ENCODE measurements around the gene PRM1.

DNA sequence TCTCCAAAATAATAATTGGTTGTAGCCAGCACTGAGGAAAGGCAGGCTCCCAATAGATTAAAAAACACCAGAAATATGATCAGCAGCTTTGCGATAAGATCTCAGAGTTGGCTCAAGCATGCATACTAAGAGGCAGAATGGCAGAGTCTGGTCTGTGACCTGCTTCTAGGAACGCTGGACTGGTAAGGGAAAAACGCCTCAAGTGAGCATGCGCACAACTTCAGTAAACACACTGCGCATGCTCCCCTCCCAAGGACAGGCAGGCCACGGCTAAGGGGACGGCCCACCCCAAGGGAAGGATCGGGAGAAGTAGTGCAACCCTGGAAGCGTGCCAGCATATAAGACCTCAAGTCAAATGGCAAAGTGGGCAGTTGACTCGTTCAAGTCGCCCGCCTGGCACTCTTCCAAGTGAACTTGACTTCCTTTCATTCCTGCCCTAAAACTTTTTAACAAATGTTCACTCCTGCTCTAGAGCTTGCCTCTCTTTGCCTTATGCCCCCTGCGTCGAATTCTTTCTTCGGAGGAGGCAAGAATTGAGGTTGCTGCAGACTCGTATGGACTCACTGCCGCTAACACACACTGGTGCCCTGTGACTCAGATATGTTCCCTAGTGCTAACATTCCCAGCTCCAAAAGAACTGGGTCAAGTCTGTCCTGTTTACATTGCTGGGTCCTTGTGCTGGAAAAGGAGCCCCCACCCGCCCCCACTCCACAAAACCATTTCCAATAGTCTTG lies 22.4 kb upstream of the PRM1 start:
- TF ChIP-seq CTCF (IDR thresholded peaks at IDR 0.05; ENCODE audit: control extremely low read depth in 1 of 3, insufficient read depth in 1 of 3, low read depth in 1 of 3, low read length in 3 of 3) = no peak
- no peak for TF ChIP-seq POLR2A (IDR thresholded peaks at IDR 0.05; ENCODE audit: control extremely low read depth in 1 of 2, low read depth in 2 of 2, low read length in 2 of 2)
- no peak for TF ChIP-seq SIX5 (IDR thresholded peaks at IDR 0.05; ENCODE audit: low read depth, low read length)

Data from H1 (cell line).